ENCODE results near the gene LTO1.

GRCh38 chr11:69654001-69654659, 21.0 kb downstream of the LTO1 start:
- TF ChIP-seq CTCF (IDR thresholded peaks at IDR 0.05; ENCODE audit: low read depth, low read length) (no peak), POLR2A (IDR thresholded peaks at IDR 0.05; ENCODE audit: extremely low read depth, insufficient read length) (no peak)
